Stimulated activated CD8-positive, alpha-beta memory T cell treated with anti-CD3 and anti-CD28 coated beads, Interleukin-7, amount 100 ng/mL, for 1 hour (primary cell): Measurements from ENCODE around the gene CDKL5.

ENCODE experiments used
- DNase-seq, 2 donors: peaks; one replicate each; pipeline ENCODE4 v3.0.0-alpha.2; 2020; ENCODE audit warnings: low read depth in 2 of 2

The CDKL5 gene

DNA sequence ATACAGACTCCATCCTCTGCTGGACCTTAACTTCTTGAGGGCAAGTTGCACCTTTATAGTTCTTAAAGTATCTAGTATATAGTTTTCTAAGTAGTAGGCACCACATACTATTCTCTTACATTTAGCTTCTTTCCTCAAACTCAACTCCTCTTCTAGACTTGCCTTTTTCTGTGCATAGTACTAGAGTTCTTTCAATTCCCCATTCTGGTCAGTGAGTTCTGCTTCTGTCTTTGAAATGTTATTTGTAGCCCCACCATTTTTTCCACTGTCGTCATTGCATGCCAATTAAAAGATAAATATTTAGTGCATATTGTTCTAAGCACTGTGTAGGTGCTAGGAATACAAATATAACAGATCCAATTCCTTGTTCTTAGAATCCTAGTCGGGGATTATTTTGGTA, 31.6 kb downstream of the CDKL5 start:
- DNase-seq: no peak

DNA sequence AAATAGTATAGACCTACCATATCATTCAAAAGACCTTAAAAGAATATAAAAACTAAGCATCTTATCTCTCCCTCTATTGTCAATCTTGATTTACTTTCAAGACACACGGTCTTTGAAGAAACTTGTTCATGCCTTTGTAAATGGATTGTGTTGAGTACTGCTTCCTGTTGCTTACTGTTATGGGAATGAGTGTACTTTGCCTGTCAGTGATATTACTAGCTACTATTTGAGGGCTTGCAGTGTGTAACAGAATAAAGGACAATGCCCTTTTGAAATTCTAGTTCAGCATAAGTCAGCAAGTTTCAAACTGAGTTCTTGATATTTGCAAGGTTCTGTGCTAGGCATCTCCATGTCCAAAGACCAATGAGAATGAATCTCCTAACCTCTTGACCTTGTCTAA, 36.0 kb downstream of the CDKL5 start:
- DNase-seq: no peak

GRCh38 chrX:18464499-18464898, 39.1 kb downstream of the CDKL5 start:
- no peak for DNase-seq

DNA sequence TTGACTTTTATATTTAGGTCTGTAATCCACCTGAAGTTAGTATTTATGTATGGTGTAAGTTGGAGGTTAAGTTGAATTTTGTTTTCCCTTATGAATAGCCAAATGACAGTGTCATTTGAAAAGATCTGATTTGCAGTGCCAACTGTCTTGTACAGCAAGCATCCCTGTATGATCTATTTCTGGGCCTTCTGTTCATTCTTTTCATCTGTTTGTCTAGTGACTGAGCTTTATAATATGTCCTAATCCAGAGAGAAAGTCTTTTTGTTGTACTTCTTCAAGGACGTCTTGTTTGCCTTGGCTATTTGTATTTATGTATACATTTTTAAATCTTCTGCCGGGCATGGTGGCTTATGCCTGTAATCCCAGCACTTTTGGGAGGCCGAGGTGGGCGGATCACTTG, 39.6 kb downstream of the CDKL5 start:
- DNase-seq: no peak

DNA sequence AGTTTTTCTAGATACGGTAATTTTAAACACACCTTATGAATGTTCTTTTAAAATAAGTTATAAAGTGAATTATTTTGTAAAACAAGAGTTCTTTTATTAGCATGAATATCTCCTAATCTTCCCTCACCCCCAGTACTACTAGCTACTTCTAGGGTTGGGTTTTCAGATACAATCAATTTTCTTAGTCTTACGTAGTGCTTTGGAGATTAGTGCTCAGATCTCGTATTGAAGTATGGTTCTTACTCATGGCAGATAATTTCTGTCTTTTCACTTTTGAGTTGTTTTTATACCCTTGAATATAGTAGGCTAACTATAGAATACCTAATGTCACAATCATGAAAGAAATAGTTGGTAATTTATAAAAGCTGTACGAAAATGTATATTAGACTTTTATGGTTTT, 43.2 kb downstream of the CDKL5 start:
- no peak for DNase-seq

DNA sequence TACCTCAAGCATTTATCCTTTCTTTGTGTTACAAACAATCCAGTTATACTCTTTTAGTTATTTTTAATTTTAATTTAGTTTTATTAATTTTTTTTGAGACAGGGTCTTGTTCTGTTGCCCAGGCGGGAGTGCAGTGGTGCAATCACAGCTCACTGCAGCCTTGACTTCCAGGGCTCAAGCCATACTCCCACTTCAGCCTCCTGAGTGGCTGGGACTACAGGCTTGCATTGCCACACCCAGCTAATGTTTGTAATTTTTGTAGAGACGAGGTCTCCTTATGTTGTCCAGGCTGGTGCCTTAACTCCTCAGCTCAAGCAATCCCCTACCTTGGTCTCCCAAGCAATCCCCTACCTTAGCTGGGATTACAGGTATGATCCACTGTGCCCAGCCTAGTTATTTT, 45.9 kb downstream of the CDKL5 start:
- no peak for DNase-seq

- no peak for DNase-seq
Observed at GRCh38 chrX:18490806-18491555, 65.6 kb downstream of the CDKL5 start.

DNA sequence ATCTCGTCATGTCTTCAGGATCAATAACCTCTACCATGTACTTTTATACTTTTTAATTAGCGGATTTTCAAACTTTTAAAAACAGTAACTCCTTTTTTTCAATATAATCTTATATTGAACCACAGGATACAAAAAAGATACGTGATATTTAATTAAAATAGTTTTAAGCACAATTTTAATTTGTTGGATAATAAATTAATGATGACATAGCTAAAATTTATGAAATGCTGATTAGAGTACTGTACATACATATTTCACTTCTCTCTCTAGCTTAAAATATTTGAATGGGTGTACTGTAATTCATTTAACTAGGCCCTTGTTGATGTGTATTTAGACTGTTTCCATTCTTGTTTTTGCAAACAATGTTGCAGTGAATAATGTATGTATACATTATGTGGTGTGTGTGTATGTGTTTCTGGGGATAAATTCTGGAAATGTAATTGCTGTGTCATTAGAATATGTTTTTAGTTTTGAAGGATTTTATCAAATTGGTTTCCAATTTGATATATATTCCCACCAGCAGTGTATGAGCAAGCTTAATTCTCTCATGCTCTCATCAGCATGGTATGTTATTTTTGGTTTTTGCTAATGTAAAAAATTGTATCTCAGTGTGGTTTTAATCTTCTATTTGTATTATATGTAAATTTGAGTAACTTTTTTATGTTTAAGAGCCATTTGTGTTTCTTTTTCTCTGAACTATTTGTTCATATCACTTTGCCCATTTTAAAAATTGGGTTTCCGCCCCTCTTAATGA, 66.4 kb downstream of the CDKL5 start:
- DNase-seq: no peak

DNA sequence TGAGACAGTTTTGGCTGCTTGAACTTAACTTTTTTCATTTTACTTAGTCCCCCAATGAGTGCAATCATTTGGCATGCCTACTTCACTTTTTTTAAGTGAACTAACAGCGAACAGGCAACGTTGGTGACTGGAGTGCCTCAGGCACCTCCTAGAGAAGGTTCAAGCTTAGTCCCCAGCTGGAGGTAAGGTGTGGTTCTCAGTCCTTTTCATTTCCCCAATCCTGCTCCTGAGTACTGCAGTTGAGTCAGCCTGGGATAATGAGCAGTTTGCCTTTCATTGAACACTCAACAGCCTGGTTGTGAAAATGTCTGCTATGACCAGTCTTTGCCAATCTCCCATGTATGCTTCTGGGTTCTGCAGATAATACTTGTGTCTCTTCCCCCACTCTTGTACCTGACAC, 109.5 kb downstream of the CDKL5 start:
- DNase-seq: no peak

DNA sequence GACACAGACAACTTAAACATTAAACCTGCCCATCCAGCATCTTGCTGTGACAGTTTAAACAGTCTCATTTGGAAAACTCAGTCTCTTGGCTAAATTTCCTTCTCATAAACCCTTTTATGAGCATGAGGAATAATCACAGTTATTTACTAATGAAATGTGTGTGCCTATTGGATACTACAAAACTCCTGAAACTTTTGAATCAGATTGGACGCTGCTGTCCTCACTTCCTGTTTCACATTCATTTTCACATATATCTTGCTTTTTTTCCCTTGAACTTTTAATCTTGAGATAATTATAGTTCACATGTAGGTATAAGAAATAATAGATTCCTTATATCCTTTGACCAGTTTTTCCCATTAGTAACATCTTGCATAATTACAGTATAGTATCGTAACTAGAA, 111.7 kb downstream of the CDKL5 start:
- no peak for DNase-seq

GRCh38 chrX:18537524-18537923, 112.1 kb downstream of the CDKL5 start:
- DNase-seq: no peak

GRCh38 chrX:18542131-18542530, 116.7 kb downstream of the CDKL5 start:
- no peak for DNase-seq

GRCh38 chrX:18542905-18543304, 117.5 kb downstream of the CDKL5 start:
- no peak for DNase-seq

- no peak for DNase-seq
Observed at GRCh38 chrX:18543738-18544137, 118.3 kb downstream of the CDKL5 start.

DNA sequence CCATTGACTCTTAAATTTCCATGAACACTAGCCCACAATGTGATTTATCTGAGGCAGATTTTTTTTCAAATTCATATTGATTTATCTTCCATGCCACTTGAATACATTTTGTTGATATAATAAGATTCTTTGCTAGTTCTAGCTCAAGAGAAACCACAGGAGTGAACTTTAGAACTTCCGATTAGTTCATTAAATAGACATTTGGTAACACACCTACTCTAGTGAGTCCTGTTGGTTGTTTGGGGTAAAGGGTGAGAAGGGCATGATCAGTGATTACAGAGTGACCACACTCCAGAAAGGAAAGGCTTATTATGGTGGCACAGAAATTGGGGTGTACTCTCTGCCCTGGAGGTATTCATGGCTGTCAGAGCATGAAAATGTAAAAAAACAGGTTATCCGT, 120.4 kb downstream of the CDKL5 start:
- no peak for DNase-seq

- DNase-seq: no peak
Observed at GRCh38 chrX:18548996-18549395, 123.6 kb downstream of the CDKL5 start.

GRCh38 chrX:18549643-18550042, 124.2 kb downstream of the CDKL5 start:
- DNase-seq: no peak

DNA sequence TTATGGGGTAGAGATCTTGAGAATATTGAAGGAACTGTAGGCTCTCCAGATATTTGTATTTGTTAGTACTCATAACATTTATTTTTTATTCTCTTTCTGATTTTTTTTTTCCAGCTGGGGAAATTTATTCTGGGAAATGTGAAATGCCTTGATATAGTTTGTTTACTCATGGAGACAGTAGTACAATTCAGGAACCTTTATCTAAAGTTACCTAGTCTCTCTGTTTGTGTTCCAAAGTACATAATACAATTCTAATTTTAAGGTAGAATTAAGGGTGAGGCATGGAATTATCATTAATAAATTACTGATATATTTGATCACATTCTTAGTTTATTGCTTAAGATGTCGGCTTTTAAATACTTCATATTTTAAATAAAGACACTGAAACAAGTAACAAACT, 132.5 kb downstream of the CDKL5 start:
- DNase-seq: no peak

- DNase-seq: no peak
Observed at GRCh38 chrX:18558799-18559198, 133.4 kb downstream of the CDKL5 start.

DNA sequence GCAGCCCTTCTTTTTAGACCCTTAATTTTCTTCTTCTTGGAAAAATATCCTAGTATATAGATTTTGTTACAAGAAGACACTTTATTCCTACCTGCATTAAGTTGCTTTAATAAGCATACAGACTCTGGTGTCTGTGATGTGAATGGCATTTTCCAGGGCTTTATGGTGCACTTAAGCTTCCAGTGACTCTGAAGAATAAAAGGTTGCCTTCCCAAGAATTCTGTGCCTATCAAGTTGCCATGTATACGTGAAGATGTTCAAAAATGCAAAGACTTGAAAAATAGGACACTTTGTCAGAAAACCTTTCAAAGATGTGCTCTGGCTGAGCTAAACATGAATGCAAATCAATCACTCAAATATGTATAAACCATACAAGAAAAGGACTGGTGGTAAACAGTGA, 135.6 kb downstream of the CDKL5 start:
- no peak for DNase-seq

GRCh38 chrX:18565727-18566126, 140.3 kb downstream of the CDKL5 start:
- no peak for DNase-seq

GRCh38 chrX:18566748-18567147, 141.3 kb downstream of the CDKL5 start:
- DNase-seq: no peak

GRCh38 chrX:18573556-18573955, 148.1 kb downstream of the CDKL5 start:
- DNase-seq: no peak

DNA sequence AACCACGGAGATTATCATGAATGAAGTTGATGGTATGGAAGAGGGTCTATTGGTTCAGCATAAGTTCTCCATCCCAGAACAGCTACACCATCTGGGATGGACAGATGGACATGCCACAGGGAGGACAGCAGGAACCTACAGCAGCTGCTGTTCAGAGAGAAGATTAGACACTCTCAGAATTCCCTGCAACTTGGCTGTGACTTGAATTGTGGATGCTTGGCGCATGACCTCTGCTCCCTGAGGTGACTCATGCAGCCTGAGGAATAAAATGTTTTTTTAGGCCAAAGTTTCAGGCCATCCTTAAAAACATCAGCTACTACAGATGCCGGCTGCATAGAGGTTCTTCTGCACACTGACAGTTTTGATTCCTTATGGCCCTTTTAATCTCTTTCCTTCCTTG, 149.2 kb downstream of the CDKL5 start:
- DNase-seq: no peak
